ENCODE results near the gene COL3A1.

GRCh38 chr2:188969236-188969635 is 4.9 kb upstream of the COL3A1 start:
- TF ChIP-seq, protein P1, sequence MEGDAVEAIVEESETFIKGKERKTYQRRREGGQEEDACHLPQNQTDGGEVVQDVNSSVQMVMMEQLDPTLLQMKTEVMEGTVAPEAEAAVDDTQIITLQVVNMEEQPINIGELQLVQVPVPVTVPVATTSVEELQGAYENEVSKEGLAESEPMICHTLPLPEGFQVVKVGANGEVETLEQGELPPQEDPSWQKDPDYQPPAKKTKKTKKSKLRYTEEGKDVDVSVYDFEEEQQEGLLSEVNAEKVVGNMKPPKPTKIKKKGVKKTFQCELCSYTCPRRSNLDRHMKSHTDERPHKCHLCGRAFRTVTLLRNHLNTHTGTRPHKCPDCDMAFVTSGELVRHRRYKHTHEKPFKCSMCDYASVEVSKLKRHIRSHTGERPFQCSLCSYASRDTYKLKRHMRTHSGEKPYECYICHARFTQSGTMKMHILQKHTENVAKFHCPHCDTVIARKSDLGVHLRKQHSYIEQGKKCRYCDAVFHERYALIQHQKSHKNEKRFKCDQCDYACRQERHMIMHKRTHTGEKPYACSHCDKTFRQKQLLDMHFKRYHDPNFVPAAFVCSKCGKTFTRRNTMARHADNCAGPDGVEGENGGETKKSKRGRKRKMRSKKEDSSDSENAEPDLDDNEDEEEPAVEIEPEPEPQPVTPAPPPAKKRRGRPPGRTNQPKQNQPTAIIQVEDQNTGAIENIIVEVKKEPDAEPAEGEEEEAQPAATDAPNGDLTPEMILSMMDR (IDR thresholded peaks at IDR 0.05) = no peak
- TF ChIP-seq EP300 (IDR thresholded peaks at IDR 0.05) (no peak), POLR2A (IDR thresholded peaks at IDR 0.05) (no peak), POLR2AphosphoS5 (IDR thresholded peaks at IDR 0.05) (no peak)
